ENCODE data around the gene POLDIP3. TPM values are rescaled to one million over a fixed set of nuclear protein-coding genes. Genes with fewer than 3 reads are reported as not detected.

The POLDIP3 gene
- total RNA-seq, 4 donors from 2014 or later, result 25.9 to 73.3 (median 39.2) TPM

GRCh38 chr22:42623301-42623751, 8.6 kb upstream of the POLDIP3 start:
- DNase-seq, result no peak
- Histone ChIP-seq H3K4me3 (no peak overlapping the region), H3K36me3 (no peaks in the 10 kb centered on the region), H3K9me3 (no peaks in the 10 kb centered on the region), H3K27me3 (no peaks in the 10 kb centered on the region), H3K4me1 (peaks cover 0 to 6% of the 10 kb centered on the region in 2 donors), H3K27ac (no peak overlapping the region)
- intact Hi-C loops (cut with DNase I; ENCODE audit: low total_unique reads), result no loop called here
- TF ChIP-seq CTCF (IDR thresholded peaks at IDR 0.05), result no peak
- no peak for TF ChIP-seq POLR2A (IDR thresholded peaks at IDR 0.05)

GRCh38 chr22:42622061-42622710, 7.5 kb upstream of the POLDIP3 start:
- Histone ChIP-seq H3K4me3 (no peak overlapping the region), H3K27ac (peak overlapping the region; percentile 43 to 77), H3K27me3 (no peaks in the 10 kb centered on the region), H3K4me1 (peaks cover 0 to 6% of the 10 kb centered on the region in 2 donors), H3K36me3 (no peaks in the 10 kb centered on the region), H3K9me3 (no peaks in the 10 kb centered on the region)
- intact Hi-C loops (cut with DNase I; ENCODE audit: low total_unique reads), result no loop called here
- DNase-seq, result no peak
- no peak for TF ChIP-seq CTCF (IDR thresholded peaks at IDR 0.05)
- TF ChIP-seq POLR2A (IDR thresholded peaks at IDR 0.05), result no peak

GRCh38 chr22:42621505-42622002, 6.9 kb upstream of the POLDIP3 start:
- no peaks in the 10 kb centered on the region for H3K36me3 ChIP-seq

GRCh38 chr22:42620084-42620483, 5.4 kb upstream of the POLDIP3 start:
- no peak for DNase-seq
- no peaks in the 10 kb centered on the region for H3K36me3 ChIP-seq
- H3K4me1 ChIP-seq, result peaks cover 0 to 6% of the 10 kb centered on the region in 2 donors
- H3K27ac ChIP-seq, result peak overlapping the region; percentile 63 to 77
- intact Hi-C loops (cut with DNase I; ENCODE audit: low total_unique reads), result no loop called here
- TF ChIP-seq POLR2A (IDR thresholded peaks at IDR 0.05), result no peak
- no peak for TF ChIP-seq CTCF (IDR thresholded peaks at IDR 0.05)
- H3K9me3 ChIP-seq, result no peaks in the 10 kb centered on the region
- H3K27me3 ChIP-seq, result no peaks in the 10 kb centered on the region
- H3K4me3 ChIP-seq, result no peak overlapping the region

More at GRCh38 chr22:42621505-42622002, 6.9 kb upstream of the POLDIP3 start:
- Histone ChIP-seq H3K4me3 (no peak overlapping the region), H3K27me3 (no peaks in the 10 kb centered on the region), H3K4me1 (peaks cover 0 to 6% of the 10 kb centered on the region in 2 donors), H3K9me3 (no peaks in the 10 kb centered on the region), H3K27ac (peak overlapping the region; percentile 43 to 77)
- DNase-seq, result peak; percentile 66 to 67
- peak; percentile 71 to 84 (median 81) for TF ChIP-seq CTCF (IDR thresholded peaks at IDR 0.05)
- no peak for TF ChIP-seq POLR2A (IDR thresholded peaks at IDR 0.05)
- intact Hi-C loops (cut with DNase I; ENCODE audit: low total_unique reads), result no loop called here

- Histone ChIP-seq H3K9me3 (no peaks in the 10 kb centered on the region), H3K27ac (peak overlapping the region in 1 of 2 donors; percentile 77), H3K4me3 (no peak overlapping the region), H3K4me1 (peaks cover 0 to 6% of the 10 kb centered on the region in 2 donors), H3K36me3 (no peaks in the 10 kb centered on the region), H3K27me3 (no peaks in the 10 kb centered on the region)
- TF ChIP-seq CTCF (IDR thresholded peaks at IDR 0.05) (no peak), POLR2A (IDR thresholded peaks at IDR 0.05) (no peak)
- no peak for DNase-seq
- intact Hi-C loops (cut with DNase I; ENCODE audit: low total_unique reads), result no loop called here
Measured at GRCh38 chr22:42619261-42620063, 4.8 kb upstream of the POLDIP3 start.
